Embryonic facial prominence (tissue), 1 donor: ENCODE measurements around the gene PCDH1.
"Not testable (repeated sequence)": the region's sequence is repeated elsewhere in the genome, so short reads cannot be mapped to it uniquely, and the experiment has no call there.

Experiments used
- DNase-seq: peaks from one replicate; pipeline ENCODE4 v3.0.0-alpha.2; 2016; ENCODE audit errors: extremely low spot score

PCDH1 gene

DNA sequence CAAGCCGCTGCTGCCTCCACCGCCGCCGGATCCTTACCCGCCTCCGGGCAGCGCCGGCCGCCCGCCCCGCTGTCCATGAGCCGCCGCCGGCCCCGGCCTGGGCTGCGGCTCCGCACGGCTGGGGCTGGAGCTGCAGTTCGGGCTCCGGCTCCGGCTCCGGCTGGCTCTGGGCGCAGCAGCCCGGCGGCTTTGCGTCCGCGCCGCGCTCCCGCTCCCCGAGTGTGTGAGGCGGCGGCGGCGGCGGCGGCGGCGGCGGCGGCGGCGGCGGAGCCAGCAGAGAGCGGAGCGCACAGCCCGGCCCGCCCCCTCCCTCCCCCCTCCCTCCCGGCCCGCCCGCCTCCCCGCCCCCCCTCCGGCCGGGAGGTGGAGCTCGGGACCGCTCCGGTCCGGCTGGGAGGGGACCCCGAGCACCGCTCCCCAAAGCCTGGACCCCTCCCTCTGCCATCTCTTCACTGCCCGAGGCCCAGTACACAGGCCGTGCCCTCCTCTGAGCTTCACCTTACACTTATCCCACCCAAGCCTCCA, at the start of gene PCDH1:
PCDH1 (minus strand) TSS at position 225 of the 525 bp plus-strand sequence; CDS start at position 77, 148 bp downstream.
- DNase-seq = no peak

DNA sequence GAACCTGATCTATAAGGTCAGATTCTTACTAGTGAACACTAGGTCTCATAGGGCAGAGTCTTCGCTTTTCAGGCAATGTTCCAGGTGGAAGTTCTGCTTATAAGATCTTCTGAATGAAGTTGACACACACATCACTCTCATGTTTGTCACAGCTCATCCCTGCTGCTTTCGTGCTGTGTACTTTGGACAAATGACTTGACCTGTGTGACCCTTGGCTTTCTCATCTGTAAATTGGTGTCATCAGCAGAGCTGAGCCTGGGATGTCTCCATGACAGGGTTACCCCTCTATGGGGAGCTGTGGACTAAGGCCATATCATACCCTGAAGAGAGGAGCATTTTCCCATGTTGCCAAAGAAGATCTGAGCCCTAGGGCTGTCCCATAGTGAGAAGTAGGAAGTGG, 48.2 kb upstream of the PCDH1 start:
- DNase-seq = no peak

DNA sequence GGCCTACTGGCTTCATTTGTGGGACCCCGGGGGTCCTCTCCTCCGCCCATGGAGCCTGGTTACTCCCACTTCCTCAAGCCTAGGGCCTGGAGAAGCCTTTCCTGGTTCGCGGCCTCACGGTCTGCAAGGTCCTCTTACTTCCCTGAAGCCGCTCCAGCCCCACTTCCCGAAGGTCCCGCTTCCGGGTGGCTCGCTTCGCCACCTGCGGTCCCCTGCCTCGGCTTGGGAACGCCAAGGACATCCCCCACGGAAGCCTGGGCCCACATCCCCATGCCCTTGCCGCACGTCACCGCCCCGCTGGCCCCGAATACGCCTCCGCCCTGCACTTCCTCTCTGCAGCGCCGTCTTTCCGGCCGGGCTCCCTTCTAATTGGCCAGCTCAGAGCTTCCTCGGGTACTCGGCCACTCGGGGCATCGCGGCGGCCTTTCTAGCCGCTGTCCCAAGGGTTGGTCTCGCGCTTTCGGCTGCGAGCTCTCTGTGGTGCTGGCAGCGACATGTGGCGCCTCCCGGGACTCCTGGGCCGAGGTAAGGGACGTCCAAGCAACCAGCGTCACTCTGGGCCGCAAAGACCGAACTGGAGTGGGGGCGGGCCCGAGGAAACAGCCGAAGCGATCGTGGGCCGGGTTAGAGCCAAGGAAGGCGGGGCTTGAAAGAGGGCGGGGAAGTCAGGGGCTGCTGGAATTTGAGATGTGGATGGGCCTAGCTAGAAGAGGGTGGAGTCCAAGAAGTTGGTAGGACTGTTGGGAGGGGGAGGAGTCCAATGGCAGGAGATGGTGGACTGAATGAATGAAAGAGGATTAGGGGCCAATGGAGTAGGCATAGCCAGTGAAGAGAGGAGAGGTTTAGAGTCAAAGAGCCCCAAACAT, 45.5 kb upstream of the PCDH1 start, which contains the start of gene DELE1:
DELE1 (plus strand) TSS at position 424 of the 866 bp plus-strand sequence; CDS start at position 495, 71 bp downstream.
- peak; percentile 90 for DNase-seq

DNA sequence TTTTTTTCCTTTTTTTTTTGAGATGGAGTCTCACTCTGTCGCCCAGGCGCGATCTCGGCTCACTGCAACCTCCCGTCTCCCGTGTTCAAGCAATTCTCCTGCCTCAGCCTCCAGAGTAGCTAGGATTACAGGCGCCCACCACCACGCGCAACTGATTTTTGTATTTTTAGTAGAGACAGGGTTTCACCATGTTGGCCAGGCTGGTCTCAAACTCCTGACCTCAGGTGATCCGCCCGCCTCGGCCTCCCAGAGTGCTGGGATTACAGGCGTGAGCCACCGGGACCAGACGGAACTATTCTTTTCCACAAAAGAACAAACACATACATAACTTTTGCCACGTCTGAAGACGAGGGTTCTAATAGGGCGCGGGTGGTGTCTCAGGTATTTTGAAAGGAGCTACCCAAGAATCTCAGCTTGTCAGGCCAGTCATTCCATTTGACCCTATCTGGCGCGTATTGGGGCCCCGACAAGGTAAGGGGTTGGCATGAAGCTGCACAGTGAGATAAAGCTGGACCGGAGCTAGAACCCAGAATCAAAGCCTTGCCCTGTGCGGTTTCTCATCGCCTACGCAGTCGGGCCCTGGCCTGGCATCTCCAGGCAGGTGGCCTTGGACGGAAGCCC, 44.7 kb upstream of the PCDH1 start:
- DNase-seq = not testable (repeated sequence)

DNA sequence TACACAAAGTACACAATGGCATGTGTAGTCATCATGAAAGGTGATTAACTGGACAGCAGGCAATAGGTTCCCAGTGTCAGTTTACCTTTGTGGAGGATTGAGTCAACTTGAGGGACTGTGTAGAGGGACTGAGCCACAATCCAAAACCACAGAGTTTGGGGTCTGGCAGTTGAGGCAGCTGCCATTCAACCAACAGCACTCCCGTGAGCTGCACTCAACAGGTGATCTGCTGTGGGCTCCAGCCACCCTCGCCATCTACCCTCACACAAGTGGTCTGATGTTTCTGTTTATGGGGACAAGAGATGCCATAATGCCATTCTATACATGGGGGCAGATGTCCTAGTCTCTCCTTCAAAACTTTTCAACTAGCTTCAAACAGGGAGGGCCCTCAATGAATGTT, 42.6 kb upstream of the PCDH1 start:
- DNase-seq = no peak

DNA sequence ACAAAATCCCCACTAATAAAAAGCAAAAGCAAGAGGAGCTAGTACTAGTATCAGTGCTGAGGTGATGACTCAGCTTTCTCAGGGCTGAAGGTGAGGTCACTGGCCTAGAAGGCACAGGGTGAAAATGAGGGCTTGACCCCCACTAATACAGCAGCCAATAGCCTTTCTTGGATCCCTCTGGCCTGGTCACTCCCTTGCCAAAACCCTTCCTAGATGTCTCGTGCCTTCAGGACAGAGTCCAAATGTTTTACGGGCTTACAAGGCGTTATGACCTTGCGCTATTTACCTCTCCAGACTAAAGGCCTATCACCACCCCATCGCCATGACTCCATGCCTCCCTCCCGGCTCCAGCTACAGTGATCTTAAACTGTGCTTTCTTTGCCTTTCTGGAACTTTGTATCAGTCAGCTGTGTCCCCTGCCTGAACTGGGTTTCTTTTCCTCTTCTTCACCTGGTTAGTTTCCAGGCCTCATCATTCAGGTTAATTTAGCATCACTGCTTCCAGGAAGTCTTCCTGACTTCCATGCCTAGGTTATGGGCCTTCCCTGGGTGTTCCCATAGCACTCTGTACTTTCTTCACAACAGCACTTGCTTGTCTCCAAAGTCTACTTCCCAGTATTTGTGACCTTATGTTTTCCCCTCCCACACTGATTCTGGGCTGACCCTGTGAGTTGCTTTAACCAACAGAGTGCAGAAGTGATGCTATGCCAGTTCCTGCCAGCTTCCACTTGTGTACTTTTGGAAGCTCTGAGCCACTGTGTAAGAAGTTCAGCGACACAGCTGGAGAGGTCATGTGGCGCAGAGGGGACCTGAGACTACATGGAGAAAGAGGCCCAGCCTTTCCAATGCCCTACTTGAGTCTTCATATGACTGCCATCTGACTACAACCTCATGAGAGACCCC, 41.3 kb upstream of the PCDH1 start:
- DNase-seq = no peak

DNA sequence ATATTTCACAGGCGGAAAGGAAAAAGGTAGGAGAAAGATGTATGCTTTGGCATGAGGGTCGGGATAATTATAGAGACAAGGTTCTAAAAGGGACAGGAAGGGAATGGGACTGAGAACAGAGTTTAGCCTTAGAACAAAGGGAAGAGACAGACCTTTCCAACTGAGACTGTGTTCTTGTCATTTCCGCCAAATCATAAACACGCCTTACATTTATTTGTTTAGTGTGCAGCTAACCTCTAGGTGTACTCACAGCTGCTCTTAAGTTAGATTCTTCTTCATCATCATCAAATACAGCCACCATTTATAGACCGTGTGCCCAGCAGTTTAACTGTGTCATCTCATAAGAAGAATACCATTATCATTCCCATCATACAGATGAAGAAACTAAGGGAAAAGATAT, 39.5 kb upstream of the PCDH1 start:
- DNase-seq = no peak

DNA sequence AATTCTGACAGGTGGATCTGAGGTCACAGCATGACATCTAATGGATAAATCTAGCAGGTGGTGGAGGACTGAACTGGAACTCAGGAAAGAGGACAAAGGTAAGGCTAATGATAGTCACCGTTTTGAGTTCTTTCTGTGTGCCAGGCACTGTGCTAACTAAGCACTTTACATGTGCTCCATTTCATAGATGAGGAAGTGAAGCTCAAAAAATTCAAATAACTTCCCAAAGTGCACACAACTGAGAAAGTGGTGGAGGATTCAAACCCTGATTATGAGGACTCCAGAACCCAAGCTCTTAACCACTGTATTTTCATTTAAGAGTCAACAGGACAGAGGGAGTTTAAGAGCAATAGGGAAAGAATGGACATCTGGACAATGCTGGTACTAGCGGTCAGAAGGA, 38.3 kb upstream of the PCDH1 start:
- DNase-seq = no peak

DNA sequence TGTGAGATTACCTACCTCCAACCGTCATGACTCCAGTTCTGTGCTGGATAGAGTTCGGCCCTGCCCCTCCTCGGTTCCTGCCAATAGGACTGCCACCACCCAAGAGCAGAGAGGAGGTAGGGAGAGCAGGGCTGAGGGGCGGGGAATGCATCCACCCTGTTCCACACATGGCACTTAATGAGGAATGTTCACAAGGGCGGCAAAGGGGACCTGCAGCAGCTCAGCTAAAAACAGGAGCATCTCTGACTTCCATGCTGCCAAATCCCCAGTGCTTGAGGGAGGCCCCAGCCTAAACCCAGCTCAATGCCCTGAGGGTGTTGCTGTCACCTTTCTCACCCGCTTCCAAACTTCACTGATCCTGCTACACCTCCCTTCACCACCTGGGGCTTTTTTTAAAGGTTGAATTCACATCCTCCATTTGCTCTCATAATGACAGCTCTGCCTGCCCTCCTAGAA, 37.7 kb upstream of the PCDH1 start:
- DNase-seq = no peak

DNA sequence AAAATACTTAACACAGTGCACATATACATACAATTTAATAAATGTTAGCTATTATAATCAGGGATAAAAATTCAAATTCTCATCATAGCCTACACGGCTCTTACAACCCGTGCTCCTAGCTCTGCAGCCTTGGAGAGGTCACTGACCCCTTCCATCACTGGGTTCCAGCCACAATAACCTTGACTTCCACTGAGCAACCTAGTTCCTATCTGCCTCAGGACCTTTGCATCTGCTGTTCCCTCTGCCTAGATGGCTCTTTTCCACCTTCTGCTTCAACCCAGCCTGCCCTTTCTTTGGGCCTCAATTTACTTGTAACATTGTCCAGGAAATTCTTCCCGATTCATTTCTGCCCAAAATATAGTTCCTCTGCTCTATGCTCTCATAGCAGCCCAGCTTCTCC, 36.6 kb upstream of the PCDH1 start:
- DNase-seq = no peak

DNA sequence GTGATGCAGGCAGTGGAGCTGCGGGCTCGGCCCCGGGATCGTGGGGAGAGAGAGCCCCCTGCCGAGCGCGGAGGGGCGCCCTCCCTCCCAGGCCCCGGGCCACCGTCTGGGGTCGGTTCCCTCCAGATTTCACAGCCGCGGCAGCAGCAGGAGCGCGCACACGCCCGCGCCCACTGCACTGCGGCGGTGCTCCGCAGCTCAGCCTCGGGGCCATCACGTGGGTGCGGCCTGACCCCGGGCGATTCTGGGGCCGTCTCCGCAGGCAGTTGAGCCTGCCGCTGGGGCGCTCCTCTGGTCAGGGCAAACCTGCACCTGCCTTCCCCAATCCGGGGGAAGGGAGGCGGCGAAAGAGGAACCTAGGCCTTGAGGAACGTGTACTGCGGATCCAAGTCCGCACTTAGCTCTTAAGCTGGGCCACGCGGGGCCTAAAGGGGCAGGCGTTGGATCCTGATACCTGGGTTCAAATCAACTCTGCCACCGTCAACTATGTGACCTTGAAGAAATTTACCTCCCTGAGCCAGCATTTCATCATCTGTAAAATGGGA, 36.1 kb upstream of the PCDH1 start:
- DNase-seq = no peak

DNA sequence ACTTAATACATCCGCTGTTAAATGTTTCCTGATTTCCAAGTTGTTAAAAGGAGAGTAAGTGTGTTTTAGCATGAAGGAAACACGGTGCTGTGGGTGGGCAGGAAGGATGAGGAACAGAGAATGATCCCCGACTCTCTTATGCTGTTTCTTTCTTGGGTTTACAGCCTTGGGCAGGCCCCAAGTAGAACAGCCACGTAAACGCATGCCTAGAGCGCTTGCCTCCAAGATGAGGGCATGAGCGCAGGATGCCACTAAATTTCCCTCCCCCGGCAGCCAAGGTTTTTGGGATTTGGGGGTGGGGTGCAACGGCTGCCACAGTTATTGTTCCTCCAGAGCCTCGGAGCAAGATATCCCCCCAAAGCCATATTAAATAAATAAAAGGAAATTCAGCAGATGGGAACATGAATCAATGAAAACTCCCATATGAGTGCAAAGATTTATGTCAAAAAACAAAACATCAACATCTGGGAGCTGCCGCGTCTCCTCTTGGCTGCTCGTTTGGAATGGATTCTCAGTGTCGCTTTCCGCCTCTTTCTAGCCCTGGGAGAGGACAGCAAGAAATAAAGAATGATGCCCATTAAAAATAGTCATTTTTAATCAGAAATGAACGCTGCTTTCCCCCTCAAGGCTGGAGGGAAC, 35.5 kb upstream of the PCDH1 start:
- no peak for DNase-seq

DNA sequence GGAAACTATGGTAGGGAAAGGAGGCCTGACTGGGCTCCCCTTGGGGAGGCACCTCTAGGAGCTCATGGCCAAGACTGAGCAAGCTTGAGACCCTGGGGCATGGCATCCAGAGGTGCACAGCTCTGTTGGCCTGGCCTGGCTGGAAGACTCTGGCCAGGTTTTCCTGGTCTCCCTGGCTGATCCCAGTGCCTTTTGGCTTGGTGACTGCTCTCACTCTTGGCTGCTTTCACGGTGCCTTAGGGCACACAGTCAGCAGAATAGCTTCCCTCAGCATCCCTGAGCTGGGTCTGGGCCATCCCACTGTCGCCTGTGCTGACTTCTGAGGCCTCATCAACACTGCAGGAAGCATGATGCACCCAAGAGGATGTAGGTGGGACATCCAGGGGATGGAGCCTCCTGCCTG, 32.1 kb upstream of the PCDH1 start:
- no peak for DNase-seq

DNA sequence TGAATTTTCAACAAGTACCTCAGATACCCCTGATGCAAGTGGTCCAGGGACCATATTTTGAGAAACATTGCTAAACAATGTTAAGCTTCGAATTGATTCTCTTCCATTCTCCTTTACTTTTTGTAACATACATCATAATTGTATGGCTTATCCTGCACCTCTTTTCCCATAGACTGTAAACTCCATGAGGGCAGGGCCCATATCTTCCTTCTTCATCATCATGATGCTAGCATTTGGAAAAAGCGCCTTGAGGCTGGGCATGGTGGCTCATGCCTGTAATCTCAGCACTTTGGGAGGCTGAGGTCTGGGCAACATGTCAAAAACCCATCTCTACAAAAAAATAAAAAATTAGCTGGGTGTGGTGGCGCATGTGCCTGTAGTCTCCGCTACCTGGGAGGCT, 31.0 kb upstream of the PCDH1 start:
- DNase-seq = no peak

DNA sequence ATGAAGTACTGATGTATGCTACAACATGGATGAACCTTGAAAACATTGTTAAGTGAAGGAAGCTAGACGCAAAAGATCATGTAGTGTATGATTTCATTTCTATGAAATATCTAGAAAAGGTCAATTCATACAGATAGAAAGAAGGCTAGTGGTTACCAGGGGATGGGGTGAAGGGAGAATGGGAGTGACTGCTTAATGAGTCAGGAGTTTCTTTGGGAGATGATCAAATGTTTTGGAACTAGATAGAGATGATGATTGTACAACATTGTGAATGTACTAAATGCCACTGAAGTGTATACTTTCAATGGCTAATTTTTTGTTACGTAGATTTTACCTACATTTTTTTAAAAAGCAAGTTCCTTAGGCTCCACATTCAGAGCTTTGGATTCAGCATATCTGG, 30.6 kb upstream of the PCDH1 start:
- DNase-seq = no peak

DNA sequence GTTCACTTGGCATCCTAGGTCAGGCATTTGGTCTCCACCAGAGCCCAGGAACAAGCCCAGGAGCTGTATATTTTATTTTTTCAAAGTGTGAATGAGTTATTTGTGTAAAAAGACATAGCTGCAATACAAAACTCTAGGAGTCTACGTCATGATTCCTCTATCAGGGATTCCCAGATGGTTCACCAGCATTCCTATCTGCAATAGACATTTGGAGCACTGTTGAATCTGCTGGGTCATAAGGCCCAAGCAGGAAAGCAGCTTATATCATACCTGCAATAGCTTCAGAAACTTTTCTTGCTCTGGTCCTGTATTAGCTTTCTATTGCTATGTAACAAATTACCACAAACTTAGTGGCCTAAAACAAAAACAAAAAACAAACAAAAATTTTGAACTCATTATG, 28.8 kb upstream of the PCDH1 start:
- no peak for DNase-seq

DNA sequence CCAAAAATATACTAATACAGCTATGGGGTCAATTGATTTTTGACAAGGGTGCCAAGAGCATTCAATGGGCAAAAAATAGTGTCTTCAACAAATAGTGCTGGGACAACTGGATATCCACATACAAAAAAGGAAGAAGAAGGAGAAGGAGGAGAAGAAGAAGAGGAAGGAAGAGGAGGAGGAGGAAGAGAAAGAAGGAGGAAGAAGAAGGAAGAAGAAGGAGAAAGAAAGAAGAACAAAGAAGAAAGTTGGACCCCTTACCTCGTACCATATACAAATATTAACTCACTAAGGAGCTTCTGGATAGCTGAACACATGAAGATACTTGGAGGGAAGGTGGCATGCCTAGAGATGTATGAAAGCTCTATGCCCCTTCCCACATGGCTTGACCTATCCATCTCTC, 28.3 kb upstream of the PCDH1 start:
- no peak for DNase-seq

DNA sequence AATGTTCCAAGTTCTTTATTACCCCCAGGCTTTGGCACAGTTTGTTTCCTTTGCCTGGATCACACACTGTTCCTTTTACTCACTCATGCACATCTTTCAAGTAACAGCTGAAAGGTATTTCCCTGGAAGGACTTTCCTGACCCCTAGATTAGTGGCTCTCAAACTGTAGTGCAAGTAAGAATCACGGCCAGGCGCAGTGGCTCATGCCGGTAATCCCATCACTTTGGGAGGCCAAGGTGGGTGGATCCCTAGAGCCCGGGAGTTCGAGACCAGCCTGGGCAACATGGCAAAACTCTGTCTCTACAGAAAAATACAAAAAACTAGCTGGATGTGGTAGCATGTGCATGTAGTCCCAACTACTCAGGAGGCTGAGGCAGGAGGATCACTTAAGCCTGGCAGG, 26.3 kb upstream of the PCDH1 start:
- DNase-seq = no peak

DNA sequence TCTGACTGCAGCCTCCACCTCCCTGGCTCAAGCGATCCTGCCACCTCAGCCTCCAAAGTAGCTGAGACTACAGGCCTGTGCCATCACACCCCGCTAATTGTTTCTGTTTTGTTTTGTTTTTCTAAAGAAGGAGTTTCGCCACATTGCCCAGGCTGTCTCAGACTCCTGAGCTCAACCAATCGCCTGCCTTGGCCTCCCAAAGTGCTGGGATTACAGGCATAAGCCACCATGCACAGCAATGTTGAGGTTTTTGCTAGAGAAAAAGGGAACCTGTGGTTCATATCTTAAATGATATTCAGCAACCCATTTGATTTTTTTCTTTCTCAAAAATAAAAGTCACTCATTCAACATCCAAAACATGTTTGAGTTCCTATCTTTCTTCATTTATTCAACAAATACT, 25.1 kb upstream of the PCDH1 start:
- no peak for DNase-seq

DNA sequence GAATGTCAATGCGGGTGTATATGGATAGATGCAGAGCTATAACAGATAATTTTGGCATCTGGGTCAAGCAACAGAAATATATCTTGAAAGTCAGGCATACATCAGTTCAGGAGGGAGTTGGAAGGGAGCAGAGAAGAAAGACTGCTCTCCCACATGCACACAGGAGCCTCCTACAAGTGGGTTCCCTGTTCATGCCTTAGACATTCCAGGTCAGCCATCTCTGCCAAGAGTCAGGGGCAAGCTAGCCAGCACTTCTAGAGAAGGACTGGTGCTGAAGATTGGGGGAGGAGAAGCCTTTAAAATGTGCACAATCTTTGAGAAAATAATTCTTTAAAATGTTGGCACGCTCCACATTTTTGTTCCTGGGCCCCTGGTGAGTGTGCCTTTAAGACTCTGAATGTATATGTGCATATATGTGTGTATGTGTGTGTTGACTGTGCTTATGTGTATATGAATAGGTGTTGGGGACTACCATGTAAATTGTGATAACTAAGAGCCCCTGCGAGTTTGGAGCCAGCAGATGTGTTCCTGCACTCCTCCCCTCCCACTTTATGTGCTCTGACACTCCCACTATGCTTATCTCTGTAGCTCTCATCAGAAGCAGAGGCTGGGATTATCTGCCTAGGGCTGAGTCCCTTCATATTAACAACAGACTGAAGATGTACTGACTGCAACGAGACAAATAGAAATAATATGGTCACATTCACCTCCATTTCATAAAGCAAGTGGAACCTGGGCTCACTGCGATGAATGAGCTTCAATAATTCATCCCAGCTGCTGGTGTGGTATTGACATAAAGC, 24.0 kb upstream of the PCDH1 start:
- DNase-seq = no peak
